Endometrial microvascular endothelial cells (primary cell): ENCODE measurements around the gene PRKD2. TPM values are rescaled to one million over a fixed set of nuclear protein-coding genes. Genes with fewer than 3 reads are reported as not detected.
"Not testable (repeated sequence)": the region's sequence is repeated elsewhere in the genome, so short reads cannot be mapped to it uniquely, and the experiment has no call there.

Source experiments
- in situ Hi-C: cut with HindIII; loops from 2 replicates; pipeline ENCODE4 v1.10.0; 2017; ENCODE audit warnings: low sequenced_read_pairs, low pct_unique_long_range_greater_than_20kb; ENCODE audit errors: inconsistent ontology term
- total RNA-seq: library from RNA; depleted of rRNA; stranded (reverse); fragments of >200 nt; gene quantifications from one replicate; pipeline ENCODE4 v1.2.3, GENCODE V29; 2015; ENCODE audit errors: inconsistent ontology term

PRKD2 gene
- total RNA-seq, 1 donor from 2014 or later = 30.9 TPM

DNA sequence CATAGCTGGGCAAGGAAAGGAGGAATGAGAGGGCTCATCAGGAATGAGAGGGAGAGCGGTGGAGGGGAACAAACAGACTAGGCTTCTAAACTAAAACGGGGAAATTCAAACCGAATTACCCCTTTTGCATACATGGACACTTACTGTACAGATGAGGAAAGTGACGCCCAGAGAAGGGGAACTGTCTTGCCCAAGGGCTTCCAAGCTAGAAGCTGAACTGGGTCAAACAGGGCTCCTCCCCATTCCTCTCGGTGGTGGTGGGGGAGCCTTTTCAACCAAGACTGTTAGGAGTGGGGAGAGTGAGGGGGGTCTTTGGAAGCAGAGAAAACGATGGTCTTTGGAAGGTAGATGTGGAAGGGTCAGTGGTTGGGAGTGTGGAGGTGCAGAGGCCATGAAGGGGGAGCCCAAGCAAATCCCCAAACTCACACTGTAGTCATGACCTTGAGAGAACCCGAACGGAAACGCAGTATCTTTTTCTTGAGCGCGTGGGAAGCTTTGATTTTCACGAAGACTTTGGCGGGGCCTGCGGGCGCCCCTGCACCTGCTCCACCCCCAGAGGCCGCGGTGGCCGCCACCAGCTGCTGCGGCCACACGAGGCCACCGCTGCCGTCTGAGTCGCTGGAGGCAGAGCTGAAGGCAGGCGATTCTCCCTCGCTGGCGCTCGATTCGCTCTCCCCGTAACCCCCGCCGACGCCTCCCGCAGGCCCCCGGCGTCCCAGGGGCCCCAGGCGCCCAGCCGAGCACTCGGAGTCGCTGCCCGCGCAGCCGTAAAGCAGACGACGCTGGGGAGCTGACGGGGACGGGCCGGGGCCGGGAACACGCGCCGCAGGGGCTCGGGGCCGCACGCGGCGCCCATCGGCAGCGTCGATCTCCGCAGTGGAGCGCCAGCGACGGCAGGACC lies 68.6 kb downstream of the PRKD2 start:
- in situ Hi-C loops = no loop called here

DNA sequence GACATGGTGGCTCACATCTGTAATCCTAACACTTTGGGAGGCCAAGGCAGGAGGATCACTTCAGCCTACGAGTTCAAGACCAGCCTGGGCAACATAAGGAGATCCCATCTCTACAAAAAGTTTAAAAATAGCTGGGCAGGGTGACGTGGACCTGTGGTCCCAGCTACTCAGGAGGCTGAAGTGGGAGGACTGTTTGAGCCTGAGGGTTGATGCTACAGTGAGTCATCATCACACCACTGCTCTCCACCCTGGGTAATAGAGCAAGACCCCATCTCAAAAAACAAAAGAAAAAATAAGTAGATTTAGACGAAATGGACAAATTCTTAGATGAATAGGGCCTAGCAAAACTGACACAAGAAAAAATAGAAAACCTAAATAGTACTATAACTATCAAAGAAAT lies 70.5 kb downstream of the PRKD2 start:
- in situ Hi-C loops = no loop called here

DNA sequence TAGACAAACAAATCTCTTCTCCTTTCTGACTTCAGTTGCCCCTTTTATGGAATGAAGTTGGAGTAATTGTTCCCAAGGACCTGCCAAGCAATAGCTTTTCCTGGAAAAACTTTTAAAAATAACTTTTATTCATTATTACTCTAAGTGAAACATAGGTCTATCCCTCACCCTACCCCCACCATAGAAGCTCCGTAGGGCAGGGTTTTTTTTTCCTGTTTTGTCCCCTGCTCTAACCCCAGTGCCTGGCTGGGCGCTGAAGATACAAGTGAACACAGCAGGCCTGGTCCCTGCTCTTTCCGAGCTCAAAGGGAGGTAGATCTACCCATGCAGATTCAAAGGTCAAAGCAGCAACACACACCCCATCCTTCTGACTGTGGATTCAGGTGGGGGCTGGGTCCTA lies 72.2 kb downstream of the PRKD2 start:
- in situ Hi-C loops = no loop called here

DNA sequence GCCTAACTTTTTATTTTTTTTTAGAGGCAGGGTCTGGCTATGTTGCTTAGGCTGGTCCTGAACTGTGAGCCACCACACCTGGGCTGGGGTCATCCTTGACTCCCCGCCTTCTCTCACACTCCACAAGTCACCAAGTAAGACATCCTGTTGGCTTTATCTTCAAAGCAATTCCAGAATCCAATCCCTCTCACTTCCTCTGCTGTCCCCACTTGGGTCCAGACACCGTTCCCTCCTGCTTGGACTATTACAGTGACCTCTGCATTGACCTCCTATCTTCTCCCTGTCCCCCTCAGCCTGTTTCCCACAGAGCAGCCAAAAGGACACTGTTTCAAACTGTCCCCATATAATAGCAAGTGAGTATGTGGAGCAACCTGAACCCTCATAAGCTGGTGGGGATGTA lies 76.3 kb downstream of the PRKD2 start:
- in situ Hi-C loops = no loop called here

DNA sequence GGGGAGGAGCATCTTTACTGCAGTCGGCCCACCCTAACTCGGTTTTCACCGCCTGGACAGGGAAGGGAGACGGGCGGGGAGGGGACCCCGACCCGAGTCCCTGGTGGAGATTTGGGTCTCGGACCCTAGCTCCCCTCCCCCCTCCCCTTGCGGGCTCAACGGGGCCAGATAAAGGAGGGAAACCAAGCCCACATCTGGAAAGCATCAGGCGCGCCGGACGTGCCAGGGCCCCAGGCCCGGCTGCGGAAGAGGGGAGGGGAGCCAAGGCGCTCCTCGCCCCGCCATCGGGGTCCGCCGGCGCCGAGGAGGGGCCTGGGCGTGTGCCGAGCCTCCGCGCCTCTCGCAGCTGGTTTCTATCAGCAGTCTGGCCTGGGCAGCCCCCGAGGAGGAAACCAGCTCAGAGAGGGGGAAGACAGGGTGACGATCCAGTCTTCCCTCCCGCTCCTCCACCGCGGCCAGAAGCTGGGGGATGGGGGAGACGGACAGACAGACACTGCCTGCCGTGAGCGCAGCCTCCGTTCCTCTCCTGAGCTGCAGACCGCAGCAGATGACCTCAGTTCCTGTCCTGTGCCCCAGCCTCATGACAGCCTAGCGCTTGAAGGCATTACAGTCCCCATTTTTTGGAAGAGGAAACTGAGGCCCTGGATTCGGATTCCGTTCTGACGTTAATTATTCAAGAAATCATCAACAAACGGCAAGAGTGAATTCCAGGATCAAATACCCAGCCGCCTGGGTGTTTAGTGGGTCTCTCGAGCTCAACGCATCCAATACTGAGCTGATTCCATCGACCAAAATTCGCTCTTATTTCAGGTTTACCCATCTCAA lies 77.3 kb downstream of the PRKD2 start:
- in situ Hi-C loops = no loop called here

DNA sequence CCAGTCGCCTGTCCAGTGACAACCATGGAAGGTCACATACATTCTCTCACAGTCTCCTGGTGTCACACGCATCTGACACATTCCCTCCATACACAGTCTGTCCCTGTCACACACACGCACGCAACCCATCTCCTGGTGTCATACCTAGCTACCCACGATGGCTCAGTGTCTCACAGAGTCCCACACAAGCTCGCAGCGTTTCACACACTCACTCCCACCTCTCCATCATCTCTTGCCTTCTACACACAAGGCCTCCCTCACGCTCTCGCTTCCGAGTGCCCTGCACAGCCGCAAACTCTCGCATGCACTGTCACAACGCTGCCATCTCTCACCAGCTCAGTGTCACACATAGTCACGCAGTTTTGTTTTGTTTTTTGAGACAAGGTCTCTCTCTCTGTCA lies 79.7 kb downstream of the PRKD2 start:
- in situ Hi-C loops = no loop called here

DNA sequence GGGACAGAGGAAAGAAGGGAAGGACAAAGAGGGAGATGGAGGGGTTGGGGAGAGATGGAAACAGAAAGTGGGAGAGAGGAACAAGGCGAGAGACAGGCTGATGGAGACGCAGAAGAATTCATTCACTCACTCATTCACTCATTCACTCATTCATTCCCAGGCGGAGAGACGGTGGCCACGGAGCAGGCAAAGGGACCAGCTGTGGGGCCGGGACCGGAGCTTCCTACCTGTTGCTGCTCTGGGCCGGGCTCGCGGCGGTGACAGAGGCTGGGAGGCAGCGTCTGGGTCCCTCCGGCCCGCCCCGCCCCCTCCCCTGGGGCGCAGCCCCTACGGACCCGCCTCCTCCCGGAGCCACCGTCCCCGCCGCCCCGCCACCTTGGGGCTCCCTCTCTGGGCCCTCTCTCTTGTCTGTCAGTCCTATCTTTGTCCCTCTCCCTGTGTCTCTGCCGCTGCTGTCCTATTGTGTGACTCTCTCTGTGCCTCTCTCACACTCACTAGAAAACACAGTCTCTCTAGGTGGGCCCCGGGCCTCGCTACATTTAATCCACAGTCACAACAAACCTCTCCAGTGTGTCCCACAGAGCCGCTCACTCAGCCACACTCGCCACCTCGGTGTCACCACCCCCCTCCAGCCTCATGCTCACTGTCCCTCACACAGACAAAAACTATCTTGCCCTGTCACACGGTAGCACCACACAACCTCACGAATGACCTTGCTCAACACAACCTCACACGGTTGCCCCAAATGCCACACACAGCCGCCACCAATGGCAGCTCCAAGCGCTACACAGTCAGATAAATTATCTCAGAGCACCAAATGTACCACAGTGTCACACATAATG lies 80.8 kb downstream of the PRKD2 start, which contains the start of gene GNG8:
Gene GNG8 (minus strand): TSS at position 283 of the 842 bp plus-strand sequence. CDS start 1,520 bp downstream, outside the sequence.
- in situ Hi-C loops = no loop called here

DNA sequence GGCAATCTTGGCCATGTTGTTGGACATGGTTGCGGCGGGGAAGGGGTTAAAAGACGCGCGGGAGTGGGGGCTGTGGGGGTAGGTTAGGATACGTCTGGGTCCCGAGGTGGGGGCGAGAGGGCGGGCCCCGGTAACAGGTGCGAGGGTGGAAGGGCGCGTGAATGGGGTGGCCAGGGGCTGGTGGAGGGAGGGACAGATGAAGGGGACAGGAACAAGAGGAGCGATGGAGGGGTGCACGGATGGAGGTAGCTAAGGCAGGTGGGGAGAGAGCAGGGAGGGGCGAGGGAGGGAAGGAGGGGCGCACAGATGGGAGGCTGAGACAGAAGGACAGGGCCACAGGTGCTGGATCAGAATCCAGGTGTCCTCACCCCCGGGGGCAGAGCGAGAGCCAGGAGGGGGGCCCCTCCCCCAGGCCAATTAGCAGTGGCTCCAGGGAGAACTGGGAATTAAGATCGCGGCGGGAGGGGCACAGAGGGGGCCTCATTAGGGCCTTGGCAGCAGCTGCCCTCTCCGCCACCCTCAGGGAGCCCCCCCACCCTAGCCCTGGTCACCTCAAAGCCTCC lies 82.2 kb downstream of the PRKD2 start:
- in situ Hi-C loops = no loop called here

DNA sequence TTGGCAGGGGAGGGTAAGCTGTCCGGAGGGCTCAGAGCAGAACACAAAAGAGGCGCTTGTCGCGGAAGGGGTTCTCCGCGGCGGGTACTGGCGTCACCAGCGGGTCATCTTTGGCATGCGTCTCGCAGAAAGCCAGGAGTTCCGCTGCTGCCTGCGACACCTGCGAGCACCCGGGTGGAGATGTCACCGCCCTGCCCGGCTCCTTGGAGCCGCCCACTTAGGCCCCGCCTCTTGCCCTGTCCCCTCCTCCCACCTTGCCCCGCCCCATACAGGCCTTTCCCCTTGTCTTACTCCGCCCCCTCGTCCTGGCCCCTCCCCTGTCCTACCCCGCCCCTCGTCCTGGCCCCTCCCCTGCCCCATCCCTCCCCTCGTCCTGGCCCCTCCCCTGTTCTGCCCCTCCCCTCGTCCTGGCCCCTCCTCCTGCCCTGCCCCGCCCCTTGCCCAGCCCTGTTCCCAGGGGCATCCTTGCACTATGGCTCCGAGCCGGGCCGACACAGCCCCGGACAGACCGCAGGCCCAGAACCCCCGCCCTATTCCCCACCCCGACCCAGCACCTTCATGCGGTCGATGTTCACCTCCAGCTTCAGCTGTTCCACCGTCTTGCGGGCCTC lies 82.8 kb downstream of the PRKD2 start:
- in situ Hi-C loops = no loop called here

DNA sequence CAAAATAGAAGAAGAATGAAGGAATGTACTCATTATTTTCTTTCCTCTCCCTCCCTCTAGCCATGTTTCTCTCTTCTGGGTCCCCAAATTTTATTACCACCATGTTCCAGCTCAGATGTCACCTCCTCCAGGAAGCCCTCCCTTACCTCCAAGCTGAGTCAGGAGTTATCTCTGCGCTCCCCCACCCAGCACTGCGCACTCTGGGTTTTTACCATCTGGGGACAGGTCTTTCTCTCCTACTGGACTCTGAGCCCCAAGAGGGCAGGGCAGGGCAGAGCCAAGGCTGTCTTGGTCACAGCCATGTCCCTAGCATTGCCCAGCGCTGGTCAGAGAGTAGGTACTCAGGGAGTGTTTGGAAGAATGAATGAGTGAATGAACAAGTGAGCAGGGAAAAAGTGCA lies 83.8 kb downstream of the PRKD2 start:
- in situ Hi-C loops = no loop called here

DNA sequence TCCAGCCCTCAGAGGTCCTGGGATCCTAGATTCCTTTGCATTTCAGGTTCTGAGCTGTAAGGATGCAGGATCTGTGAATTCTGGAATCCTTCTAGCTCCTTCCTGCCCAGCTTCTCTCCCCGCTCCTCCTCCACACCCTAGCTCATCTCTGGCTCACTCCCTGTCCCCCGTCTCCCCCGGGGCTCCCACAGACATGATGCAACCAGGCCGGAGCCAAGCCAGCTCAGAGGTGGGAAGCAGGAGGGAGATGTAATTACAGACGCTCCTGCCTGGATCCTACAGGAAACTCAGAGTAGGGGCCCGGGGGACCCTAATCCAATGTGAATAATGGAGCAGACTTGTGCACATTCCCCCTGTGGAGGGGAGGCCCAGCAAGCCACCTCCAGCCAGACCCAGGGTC lies 85.4 kb downstream of the PRKD2 start:
- in situ Hi-C loops = no loop called here

DNA sequence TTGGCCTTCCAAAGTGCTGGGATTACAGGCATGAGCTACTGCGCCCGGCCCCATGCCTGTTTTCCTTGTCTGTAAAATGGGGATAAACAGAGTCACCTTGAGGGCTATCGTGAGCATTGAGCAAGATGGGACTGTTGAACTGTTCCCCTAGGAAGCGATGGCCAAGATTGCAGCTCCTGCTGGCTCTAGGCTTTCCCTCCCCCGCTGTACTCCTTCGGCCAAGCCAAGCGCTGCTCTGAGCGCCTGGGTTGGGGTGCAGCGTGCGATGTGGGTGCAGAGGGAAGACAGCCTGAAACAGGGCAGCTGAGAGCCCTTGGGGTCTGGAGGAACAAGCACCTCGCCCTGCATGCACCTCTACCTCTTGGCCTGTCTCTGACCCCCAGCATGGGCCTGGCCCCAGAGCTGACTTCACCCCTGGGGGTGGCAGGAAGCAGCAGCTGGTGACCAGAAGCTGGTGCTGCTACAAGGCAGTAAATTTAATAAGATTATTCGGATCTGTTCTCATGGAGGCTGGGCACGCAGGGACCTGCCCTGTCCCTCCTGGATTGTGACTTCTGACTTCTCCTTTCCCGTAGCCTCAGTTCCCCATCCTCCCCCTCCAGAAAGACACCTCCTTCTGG lies 86.2 kb downstream of the PRKD2 start:
- in situ Hi-C loops = no loop called here

DNA sequence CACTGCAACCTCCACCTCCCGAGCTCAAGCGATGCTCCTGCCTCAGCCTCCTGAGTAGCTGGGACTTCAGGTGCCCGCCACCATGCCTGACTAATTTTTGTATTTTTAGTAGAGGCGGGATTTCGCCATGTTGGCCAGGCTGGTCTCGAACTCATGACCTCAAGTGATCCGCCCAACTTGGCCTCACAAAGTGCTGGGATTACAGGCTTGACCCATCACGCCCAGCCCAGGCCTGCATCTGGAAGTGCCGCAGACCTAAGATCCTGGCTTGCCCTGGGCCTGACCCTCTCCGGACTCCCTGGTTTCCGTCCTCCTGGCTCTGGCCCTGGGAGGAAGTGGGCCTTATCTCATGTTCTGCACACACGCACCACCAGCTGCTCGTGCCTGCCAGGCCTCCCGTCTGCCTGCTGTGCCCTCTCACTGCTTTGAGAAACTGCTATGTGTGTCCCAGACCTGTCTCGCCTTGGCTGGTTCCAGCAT lies 87.3 kb downstream of the PRKD2 start:
- in situ Hi-C loops = no loop called here

DNA sequence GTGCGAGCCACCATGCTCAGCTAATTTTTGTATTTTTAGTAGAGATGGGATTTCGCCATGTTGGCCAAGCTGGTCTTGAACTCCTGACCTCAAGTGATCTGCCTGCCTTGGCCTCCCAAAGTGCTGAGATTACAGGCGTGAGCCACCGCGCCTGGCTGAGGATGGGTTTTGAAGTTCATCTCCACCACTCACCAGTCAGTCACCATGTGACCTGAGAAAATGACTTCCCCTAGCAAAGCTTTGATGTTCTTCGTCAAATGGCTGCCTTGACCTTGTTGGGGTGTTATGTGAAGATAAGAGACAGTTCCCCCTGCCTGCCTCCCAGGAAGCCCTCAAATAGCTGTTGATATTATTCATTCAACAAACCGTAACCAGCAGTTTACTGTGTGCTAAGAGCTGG lies 87.9 kb downstream of the PRKD2 start:
- in situ Hi-C loops = not testable (repeated sequence)

DNA sequence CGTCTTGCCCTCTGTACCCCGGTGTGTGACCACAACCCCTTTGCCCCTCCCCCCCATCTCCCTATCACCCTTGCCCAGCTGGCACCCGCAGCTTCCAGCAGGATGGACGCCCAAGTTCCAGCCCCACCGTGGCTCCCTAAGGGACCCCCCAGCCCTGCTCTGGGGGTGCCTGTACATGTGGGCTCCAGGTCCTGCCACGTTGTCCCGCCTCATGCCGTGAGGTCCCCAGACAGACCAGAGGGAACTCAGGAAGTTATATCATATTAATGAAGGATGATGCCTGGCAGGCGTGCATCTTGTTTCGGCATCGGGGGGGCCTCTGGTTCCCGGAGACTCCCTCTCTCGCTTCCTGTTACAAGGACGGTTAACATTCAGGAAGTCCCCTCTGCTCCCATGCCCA lies 90.5 kb downstream of the PRKD2 start:
- in situ Hi-C loops = no loop called here

DNA sequence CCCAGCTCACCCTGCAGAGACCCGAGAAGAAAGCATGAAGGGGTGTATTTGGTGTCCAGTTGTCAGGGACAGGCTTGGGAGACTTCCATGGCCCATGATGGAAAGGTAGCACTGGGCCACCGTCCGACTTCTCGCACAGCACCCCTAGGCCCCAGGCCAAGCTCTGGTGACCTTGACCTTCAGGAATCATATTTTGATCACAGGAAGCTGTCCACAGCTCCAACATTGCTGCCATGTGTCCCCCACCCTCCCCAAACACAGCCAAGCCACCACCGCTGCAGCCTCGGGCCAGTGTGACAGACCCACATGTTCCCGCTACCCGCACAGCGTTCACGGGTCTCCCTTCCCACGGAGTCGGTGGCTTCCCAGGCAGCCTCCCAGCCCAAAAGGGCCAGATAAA lies 91.2 kb downstream of the PRKD2 start:
- in situ Hi-C loops = no loop called here

DNA sequence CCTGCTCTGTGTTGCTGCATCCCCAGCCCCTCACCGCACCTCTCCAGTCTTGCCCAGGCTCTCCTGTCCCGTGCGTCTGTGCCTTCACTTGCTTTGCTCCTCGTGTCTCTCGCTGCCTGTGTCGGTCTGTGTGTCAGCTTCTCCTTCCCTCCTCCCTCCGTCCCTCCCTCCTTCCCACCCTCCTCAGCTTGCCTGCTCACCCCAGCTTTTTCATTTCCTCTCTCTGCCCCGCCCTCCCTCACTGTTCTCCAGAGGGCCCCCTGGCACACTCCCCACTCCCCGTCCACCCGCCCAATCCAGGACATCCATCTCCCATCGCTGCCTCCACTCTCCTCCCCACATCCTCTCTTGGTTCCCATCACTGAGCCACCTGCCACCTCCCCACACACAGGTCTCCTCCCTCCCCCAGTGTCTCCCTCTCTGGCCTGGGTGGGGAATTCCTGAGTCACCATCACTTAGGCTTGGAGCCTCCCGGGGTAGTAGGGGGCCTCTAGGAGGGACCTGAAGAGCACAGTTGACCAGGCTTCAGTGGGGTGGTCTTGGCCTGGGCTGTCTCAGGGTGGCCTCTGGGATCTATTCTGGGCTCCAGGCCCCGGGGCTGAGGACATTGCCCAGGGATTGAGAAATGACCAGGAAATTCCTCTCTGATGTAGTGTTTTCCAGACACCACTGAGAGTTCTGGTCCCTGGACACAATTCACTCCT lies 91.8 kb downstream of the PRKD2 start, which contains the start of gene PTGIR:
Gene PTGIR (minus strand): TSS at position 132 of the 704 bp plus-strand sequence. CDS start 864 bp downstream, outside the sequence.
- in situ Hi-C loops = no loop called here
